Fibroblast of peridontal ligament (primary cell): ENCODE measurements around the gene SMAD5.

Experiments used
- DNase-seq: peaks from one replicate; pipeline ENCODE4 v3.0.0-alpha.2; 2010; ENCODE audit errors: extremely low read depth

The SMAD5 gene

GRCh38 chr5:136215812-136216211 is 83.2 kb downstream of the SMAD5 start:
- no peak for DNase-seq

GRCh38 chr5:136216230-136216629 is 83.6 kb downstream of the SMAD5 start:
- DNase-seq = no peak

- no peak for DNase-seq
Observed at GRCh38 chr5:136221340-136221739, 88.7 kb downstream of the SMAD5 start.

GRCh38 chr5:136222580-136223235 is 90.1 kb downstream of the SMAD5 start:
- DNase-seq = no peak

- no peak for DNase-seq
Observed at GRCh38 chr5:136225796-136226195, 93.2 kb downstream of the SMAD5 start.

DNA sequence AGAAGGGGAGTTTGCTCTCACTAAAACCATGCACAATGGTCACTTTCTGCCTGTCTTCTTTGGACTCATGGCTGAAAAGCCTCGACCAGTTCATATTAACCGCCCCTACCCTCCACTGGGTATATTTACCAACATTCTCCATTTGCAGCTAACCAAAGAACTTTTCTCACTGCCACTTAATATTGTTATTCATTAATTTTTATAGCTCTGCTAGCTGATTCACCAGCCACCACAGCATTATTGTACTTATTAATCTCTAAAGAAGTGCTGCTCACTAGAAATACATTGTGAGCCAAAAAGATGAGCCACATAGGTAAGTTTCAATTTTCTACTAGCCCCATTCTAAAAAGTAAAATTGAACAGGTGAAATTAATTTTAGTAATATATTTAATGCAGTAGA is 93.8 kb downstream of the SMAD5 start:
- DNase-seq = no peak

- no peak for DNase-seq
Observed at GRCh38 chr5:136228136-136228757, 95.6 kb downstream of the SMAD5 start.

- DNase-seq = no peak
Observed at GRCh38 chr5:136230176-136230575, 97.5 kb downstream of the SMAD5 start.

DNA sequence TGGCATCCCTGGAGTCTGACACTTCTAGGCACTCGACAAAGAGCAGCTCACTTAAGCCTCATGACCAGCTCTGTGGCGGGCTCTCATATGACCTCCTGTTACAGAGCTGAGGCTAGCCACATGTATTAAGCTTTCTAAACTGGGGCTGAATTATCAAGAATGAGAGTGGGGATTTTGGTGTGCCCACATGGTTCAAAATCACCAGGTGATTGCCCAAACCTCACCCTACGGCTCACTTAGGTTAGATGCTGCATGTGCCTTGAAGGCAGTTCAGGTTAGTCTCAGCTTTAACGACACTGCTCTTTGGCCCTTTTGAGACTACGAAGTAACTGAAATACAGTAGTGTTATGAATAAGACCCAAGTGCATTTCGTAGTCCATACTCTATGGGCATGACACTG is 99.7 kb downstream of the SMAD5 start:
- no peak for DNase-seq
